Natural killer cell (primary cell): ENCODE data around the gene ODC1. TPM values are rescaled to one million over a fixed set of nuclear protein-coding genes. Genes with fewer than 3 reads are reported as not detected.
A peak's percentile ranks its signal among the peaks of the same experiment; 100 is the strongest.

Experiments used
- ATAC-seq, 3 donors: fragments of 150-1000 bp in 2 of 3; fragments of 200-7000 bp in 1 of 3; cut with Tn5 transposase; 1 replicate in 1 of 3; 2 replicates in 2 of 3; pipeline ENCODE4 v1.10.0; 2021; ENCODE audit warnings: mild to moderate bottlenecking in 2 of 3, moderate library complexity in 2 of 3
- DNase-seq, 2 donors: peaks; one replicate each; pipeline versions ENCODE4 v3.0.0 to v3.0.0-alpha.2; 2013 to 2021; ENCODE audit warnings: mixed read lengths in 1 of 2
- H3K27ac ChIP-seq: one replicate; pipeline ENCODE4 v1.5.1; 2013; ENCODE audit warnings: mild to moderate bottlenecking, low read length
- H3K27me3 ChIP-seq: one replicate; pipeline ENCODE4 v1.6.1; 2013; ENCODE audit warnings: low read length; ENCODE audit not compliant: control insufficient read depth, insufficient read depth
- H3K36me3 ChIP-seq: one replicate; pipeline ENCODE4 v1.6.1; 2013; ENCODE audit warnings: low read length; ENCODE audit not compliant: control insufficient read depth, insufficient read depth
- H3K4me1 ChIP-seq: one replicate; pipeline ENCODE4 v1.6.1; 2013; ENCODE audit warnings: low read length; ENCODE audit not compliant: control insufficient read depth, insufficient read depth
- H3K4me3 ChIP-seq: one replicate; pipeline ENCODE4 v1.5.1; 2013; ENCODE audit warnings: low read length
- H3K9me3 ChIP-seq: one replicate; pipeline ENCODE4 v1.6.1; 2013; ENCODE audit warnings: low read length; ENCODE audit not compliant: control insufficient read depth, insufficient read depth
- H3K27ac Mint-ChIP-seq, 2 donors: one replicate each; pipeline ENCODE4 v1.8.0; 2022; ENCODE audit warnings: mild to moderate bottlenecking in 2 of 2, mixed read lengths in 2 of 2, moderate library complexity in 1 of 2
- H3K27me3 Mint-ChIP-seq, 2 donors: one replicate each; pipeline ENCODE4 v1.8.0; 2022; ENCODE audit warnings: low read depth in 2 of 2, mixed read lengths in 2 of 2
- H3K36me3 Mint-ChIP-seq: one replicate; pipeline ENCODE4 v1.8.0; 2022; ENCODE audit warnings: mixed read lengths
- H3K4me1 Mint-ChIP-seq, 2 donors: one replicate each; pipeline ENCODE4 v1.8.0; 2022; ENCODE audit warnings: mixed read lengths in 2 of 2
- H3K4me3 Mint-ChIP-seq: one replicate; pipeline ENCODE4 v1.8.0; 2022; ENCODE audit warnings: mild to moderate bottlenecking, moderate library complexity, mixed read lengths
- H3K9me3 Mint-ChIP-seq, 2 donors: one replicate each; pipeline ENCODE4 v1.8.0; 2022; ENCODE audit warnings: mixed read lengths in 2 of 2
- WGBS: methylation state at CpG from one replicate; pipeline ENCODE4 v1.1.7; 2013; ENCODE audit warnings: missing lambda C conversion rate; ENCODE audit not compliant: insufficient coverage; 5-methylcytosine and 5-hydroxymethylcytosine counted together
- intact Hi-C: fragments of 100-400 bp; cut with micrococcal nuclease; formaldehyde crosslinking; loops from one replicate; pipeline ENCODE4 v1.14.2; 2022
- total RNA-seq, 4 donors: library from RNA; stranded (reverse); fragments of 120-200 nt in 1 of 4; gene quantifications; one replicate each; pipeline versions ENCODE4 v1.2.3 to v1.2.4, GENCODE V29; 2013 to 2022
- TF ChIP-seq, protein P1 (sequence below): fragments of 200-600 bp; IDR thresholded peaks from one replicate; pipeline ENCODE4 v1.8.0; 2022; ENCODE audit warnings: antibody characterized with exemption

Gene ODC1
- total RNA-seq, 3 donors from 2014 or later (not counting 1 experiment from before 2014, with no cell fraction given) = 38.7 to 85.4 (median 43.8) TPM

DNA sequence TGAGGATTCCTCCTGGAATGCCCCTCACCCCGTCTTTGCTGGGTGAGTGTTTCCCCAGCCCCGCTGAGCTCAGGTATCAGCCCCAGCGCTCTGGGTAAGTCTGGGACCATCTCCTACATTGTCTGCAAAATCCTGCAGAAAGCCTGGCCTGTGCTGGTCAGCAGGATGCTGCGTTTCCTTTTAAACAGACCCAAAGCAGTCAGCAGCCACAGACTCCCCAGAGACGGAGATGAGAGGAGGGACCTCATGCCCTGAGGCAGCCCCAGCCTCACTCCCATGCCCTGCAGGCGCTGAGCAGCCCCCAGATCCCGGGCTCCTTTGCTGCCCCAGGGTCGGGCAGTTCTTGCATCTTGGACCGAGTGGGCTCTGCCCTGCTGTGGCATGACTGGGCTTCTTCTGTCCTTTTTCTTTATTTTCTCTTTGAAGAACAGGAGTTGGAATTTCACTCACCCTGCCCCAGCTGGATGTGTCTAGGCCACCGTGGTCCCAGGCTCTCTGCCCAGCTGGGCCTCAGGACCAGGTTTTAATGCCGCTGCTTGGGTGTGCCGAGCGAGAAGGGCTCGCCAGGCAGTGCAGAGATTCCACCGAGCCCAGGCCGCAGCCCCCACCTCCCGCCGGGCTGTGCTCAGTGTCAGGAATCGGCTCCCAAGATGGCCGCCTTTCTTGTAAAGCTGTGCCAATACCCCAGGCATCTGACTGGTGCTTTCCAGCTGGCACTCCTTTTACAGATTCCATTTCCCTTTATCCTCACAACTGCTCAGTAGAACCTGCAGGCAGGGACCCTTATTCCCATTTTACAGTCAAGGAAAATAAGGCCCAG lies 43.6 kb downstream of the ODC1 start:
- TF ChIP-seq, protein P1, sequence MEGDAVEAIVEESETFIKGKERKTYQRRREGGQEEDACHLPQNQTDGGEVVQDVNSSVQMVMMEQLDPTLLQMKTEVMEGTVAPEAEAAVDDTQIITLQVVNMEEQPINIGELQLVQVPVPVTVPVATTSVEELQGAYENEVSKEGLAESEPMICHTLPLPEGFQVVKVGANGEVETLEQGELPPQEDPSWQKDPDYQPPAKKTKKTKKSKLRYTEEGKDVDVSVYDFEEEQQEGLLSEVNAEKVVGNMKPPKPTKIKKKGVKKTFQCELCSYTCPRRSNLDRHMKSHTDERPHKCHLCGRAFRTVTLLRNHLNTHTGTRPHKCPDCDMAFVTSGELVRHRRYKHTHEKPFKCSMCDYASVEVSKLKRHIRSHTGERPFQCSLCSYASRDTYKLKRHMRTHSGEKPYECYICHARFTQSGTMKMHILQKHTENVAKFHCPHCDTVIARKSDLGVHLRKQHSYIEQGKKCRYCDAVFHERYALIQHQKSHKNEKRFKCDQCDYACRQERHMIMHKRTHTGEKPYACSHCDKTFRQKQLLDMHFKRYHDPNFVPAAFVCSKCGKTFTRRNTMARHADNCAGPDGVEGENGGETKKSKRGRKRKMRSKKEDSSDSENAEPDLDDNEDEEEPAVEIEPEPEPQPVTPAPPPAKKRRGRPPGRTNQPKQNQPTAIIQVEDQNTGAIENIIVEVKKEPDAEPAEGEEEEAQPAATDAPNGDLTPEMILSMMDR = no peak
- Histone ChIP-seq H3K36me3 (peaks cover 2% of the 10 kb centered on the region), H3K9me3 (no peaks in the 10 kb centered on the region), H3K27ac (no peak overlapping the region), H3K4me3 (no peak overlapping the region), H3K4me1 (peaks cover 66% of the 10 kb centered on the region), H3K27me3 (no peaks in the 10 kb centered on the region)
- Mint-ChIP-seq H3K27ac (no peak overlapping the region), H3K4me1 (peaks cover 47 to 61% of the 10 kb centered on the region in 2 donors), H3K4me3 (no peak overlapping the region), H3K9me3 (no peaks in the 10 kb centered on the region), H3K27me3 (no peaks in the 10 kb centered on the region), H3K36me3 (no peaks in the 10 kb centered on the region)
- ATAC-seq = no peak
- 97% methylated on average over 20 of the region's 20 CpGs for WGBS
- intact Hi-C loops = no loop called here
- DNase-seq = no peak

DNA sequence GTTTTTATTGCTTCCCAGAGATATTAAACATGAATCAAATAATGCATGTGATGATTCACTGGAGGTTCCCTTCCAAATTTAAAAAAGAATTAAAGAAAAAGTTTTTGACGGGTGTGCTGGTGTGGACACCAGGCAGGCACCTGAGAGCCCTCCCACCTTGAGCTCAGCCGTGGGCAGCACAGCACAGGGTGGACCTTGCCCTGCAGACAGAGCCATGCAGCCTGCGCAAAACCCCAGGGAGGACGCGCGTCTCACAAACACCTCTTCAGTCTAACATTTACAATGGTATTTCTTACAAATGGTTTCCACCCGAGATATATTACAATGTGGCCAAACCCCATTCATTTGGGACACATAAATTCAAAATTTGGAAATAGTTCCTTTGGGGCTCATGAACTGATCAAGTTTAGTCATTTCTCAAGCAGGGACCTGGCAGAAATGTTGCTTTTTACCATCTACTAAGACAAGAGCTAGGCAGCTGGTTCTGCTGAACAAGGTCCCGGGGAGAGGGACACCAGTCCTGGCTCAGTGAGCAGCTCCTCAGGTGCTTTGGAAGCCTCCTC lies 45.4 kb downstream of the ODC1 start:
- no peak overlapping the region for H3K27ac Mint-ChIP-seq
- intact Hi-C loops = no loop called here
- peaks cover 54% of the 10 kb centered on the region for H3K4me1 ChIP-seq

DNA sequence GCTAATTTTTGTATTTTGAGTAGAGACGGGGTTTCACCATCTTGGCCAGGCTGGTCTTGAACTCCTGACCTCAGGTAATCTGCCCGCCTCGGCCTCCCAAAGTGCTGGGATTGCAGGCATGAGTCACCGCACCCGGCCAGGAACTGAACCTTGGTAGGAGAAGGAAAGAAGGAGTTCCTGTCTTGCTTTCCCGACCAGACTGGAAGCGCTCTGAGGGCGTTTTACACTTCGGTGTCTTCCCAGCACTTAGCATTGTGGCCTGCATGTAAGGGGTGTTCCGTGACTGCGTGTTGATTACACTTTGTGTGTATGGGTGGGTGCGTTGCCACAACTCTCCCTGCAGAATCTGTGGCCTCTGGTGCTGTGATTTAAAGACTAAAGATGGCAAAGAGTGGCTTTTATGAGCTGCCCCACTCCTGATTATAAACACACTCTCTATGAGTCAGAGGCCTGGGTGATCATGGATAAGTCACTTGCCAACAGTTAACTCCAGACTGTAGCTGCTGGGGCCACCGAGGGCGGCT lies 46.0 kb downstream of the ODC1 start:
- Mint-ChIP-seq H3K27ac (no peak overlapping the region), H3K27me3 (no peaks in the 10 kb centered on the region), H3K4me3 (peak overlapping the region; percentile 53), H3K9me3 (no peaks in the 10 kb centered on the region), H3K36me3 (no peaks in the 10 kb centered on the region), H3K4me1 (peaks cover 26 to 52% of the 10 kb centered on the region in 2 donors)
- Histone ChIP-seq H3K9me3 (no peaks in the 10 kb centered on the region), H3K27ac (no peak overlapping the region), H3K36me3 (peaks cover 2% of the 10 kb centered on the region), H3K4me1 (peaks cover 49% of the 10 kb centered on the region), H3K27me3 (no peaks in the 10 kb centered on the region), H3K4me3 (no peak overlapping the region)
- ATAC-seq = no peak
- DNase-seq = no peak
- TF ChIP-seq, protein P1 = no peak
- WGBS = 90% methylated on average over 12 of the region's 14 CpGs
- intact Hi-C loops = no loop called here

More for the DNA sequence above, 45.4 kb downstream of the ODC1 start:
- Mint-ChIP-seq H3K36me3 (no peaks in the 10 kb centered on the region), H3K4me3 (no peak overlapping the region), H3K9me3 (no peaks in the 10 kb centered on the region), H3K4me1 (peaks cover 32 to 55% of the 10 kb centered on the region in 2 donors), H3K27me3 (no peaks in the 10 kb centered on the region)
- Histone ChIP-seq H3K9me3 (no peaks in the 10 kb centered on the region), H3K27me3 (no peaks in the 10 kb centered on the region), H3K4me3 (no peak overlapping the region), H3K27ac (no peak overlapping the region), H3K36me3 (peaks cover 2% of the 10 kb centered on the region)
- DNase-seq = no peak
- TF ChIP-seq, protein P1 = no peak
- WGBS = 89% methylated on average over 8 of the region's 8 CpGs
- no peak for ATAC-seq
